GM23338 (cell line): ENCODE data around the gene CSPG5. TPM values are rescaled to one million over a fixed set of nuclear protein-coding genes. Genes with fewer than 3 reads are reported as not detected.

Experiments
- ATAC-seq: fragments of 200-7000 bp; cut with Tn5 transposase; 3 replicates; pipeline ENCODE4 v1.9.1; 2020
- DNase-seq: peaks from one replicate; pipeline ENCODE4 v3.0.0-alpha.2; 2015; ENCODE audit warnings: low spot score
- H2AFZ ChIP-seq: fragments of 200-600 bp; sonication (generic); 2 replicates; pipeline ENCODE4 v1.8.0; 2016; ENCODE audit warnings: antibody characterized with exemption, mild to moderate bottlenecking, moderate library complexity
- H3F3A ChIP-seq: fragments of 200-600 bp; sonication (generic); replicated peaks from 2 replicates; pipeline ENCODE4 v1.8.0; 2017; ENCODE audit warnings: antibody characterized with exemption, mixed run types, low read depth
- H3K27ac ChIP-seq: fragments of 200-600 bp; sonication (generic); 2 replicates; pipeline ENCODE4 v1.6.1; 2016; ENCODE audit warnings: low read depth
- H3K27me3 ChIP-seq: fragments of 200-600 bp; sonication (generic); 2 replicates; pipeline ENCODE4 v1.8.0; 2016; ENCODE audit warnings: mild to moderate bottlenecking, mixed run types, moderate library complexity; ENCODE audit not compliant: insufficient read depth
- H3K36me3 ChIP-seq: fragments of 200-600 bp; sonication (generic); 2 replicates; pipeline ENCODE4 v1.8.0; 2016; ENCODE audit warnings: mild to moderate bottlenecking; ENCODE audit not compliant: insufficient read depth
- H3K4me1 ChIP-seq: fragments of 200-600 bp; sonication (generic); 2 replicates; pipeline ENCODE4 v1.8.0; 2016; ENCODE audit warnings: mild to moderate bottlenecking, moderate library complexity; ENCODE audit not compliant: insufficient read depth
- H3K4me2 ChIP-seq: fragments of 200-600 bp; sonication (generic); 2 replicates; pipeline ENCODE4 v1.7.1; 2017; ENCODE audit warnings: mixed run types
- H3K4me3 ChIP-seq: fragments of 200-600 bp; sonication (generic); 2 replicates; pipeline ENCODE4 v1.6.1; 2016; ENCODE audit warnings: mixed run types
- H3K79me2 ChIP-seq: fragments of 200-600 bp; sonication (generic); replicated peaks from 2 replicates; pipeline ENCODE4 v1.8.0; 2017; ENCODE audit warnings: mild to moderate bottlenecking; ENCODE audit not compliant: insufficient read depth
- H3K9me2 ChIP-seq: fragments of 200-600 bp; sonication (generic); 2 replicates; pipeline ENCODE4 v1.8.0; 2017; ENCODE audit not compliant: insufficient read depth
- H4K20me1 ChIP-seq: fragments of 200-600 bp; sonication (generic); replicated peaks from 2 replicates; pipeline ENCODE4 v1.8.0; 2017; ENCODE audit warnings: mild to moderate bottlenecking; ENCODE audit not compliant: insufficient read depth
- H3K27ac Mint-ChIP-seq: 2 replicates; pipeline ENCODE4 v1.8.0; 2020; ENCODE audit warnings: inconsistent platforms, mild to moderate bottlenecking, moderate library complexity, mixed read lengths
- H3K27me3 Mint-ChIP-seq: 3 replicates; pipeline ENCODE4 v1.8.0; 2022; ENCODE audit warnings: low read depth, mild to moderate bottlenecking, moderate library complexity, mixed read lengths, inconsistent platforms; ENCODE audit not compliant: insufficient read depth, poor library complexity
- H3K36me3 Mint-ChIP-seq: 3 replicates; pipeline ENCODE4 v1.8.0; 2021; ENCODE audit warnings: low read depth, mild to moderate bottlenecking, inconsistent platforms, moderate library complexity, mixed read lengths
- H3K4me1 Mint-ChIP-seq: 3 replicates; pipeline ENCODE4 v1.8.0; 2020; ENCODE audit warnings: mild to moderate bottlenecking, inconsistent platforms, mixed read lengths
- H3K4me3 Mint-ChIP-seq: 3 replicates; pipeline ENCODE4 v1.8.0; 2021; ENCODE audit warnings: moderate library complexity, mild to moderate bottlenecking, inconsistent platforms, mixed read lengths
- H3K9me3 Mint-ChIP-seq: 3 replicates; pipeline ENCODE4 v1.8.0; 2020; ENCODE audit warnings: moderate library complexity, mild to moderate bottlenecking, inconsistent platforms, mixed read lengths
- CREB1 ChIP-seq: fragments of 250-450 bp; sonication (Bioruptor Pico); IDR thresholded peaks from 2 replicates; pipeline ENCODE4 v1.5.0; 2020; ENCODE audit warnings: low read depth, mild to moderate bottlenecking, moderate library complexity
- CTCF ChIP-seq, 2 experiments: fragments of 200-600 bp in 1 of 2; sonication (generic) in 1 of 2; conservative IDR thresholded peaks; 2 replicates each; pipeline versions ENCODE4 v1.5.1 to v1.6.1; 2016 to 2017; ENCODE audit warnings: antibody characterized with exemption in 2 of 2, low read depth in 2 of 2, mild to moderate bottlenecking in 2 of 2, moderate library complexity in 1 of 2
- ETS1 ChIP-seq: IDR thresholded peaks from 2 replicates; pipeline ENCODE4 v1.6.1; 2016; ENCODE audit warnings: antibody characterized with exemption
- EZH2 ChIP-seq: fragments of 200-600 bp; sonication (generic); IDR thresholded peaks from one replicate; pipeline ENCODE4 v1.8.0; 2017; ENCODE audit warnings: antibody characterized with exemption, mild to moderate bottlenecking, low read depth; ENCODE audit not compliant: unreplicated experiment
- EZH2phosphoT487 ChIP-seq: fragments of 200-600 bp; sonication (generic); IDR thresholded peaks from one replicate; pipeline ENCODE4 v1.8.1; 2018; ENCODE audit warnings: antibody characterized with exemption; ENCODE audit not compliant: unreplicated experiment
- JUNB ChIP-seq: IDR thresholded peaks from one replicate; pipeline ENCODE4 v1.6.1; 2016; ENCODE audit warnings: antibody characterized with exemption; ENCODE audit not compliant: unreplicated experiment
- NANOG ChIP-seq: IDR thresholded peaks from 2 replicates; pipeline ENCODE4 v1.6.1; 2016; ENCODE audit warnings: antibody characterized with exemption, borderline replicate concordance
- POLR2AphosphoS5 ChIP-seq: IDR thresholded peaks from 2 replicates; pipeline ENCODE4 v1.6.1; 2016; ENCODE audit warnings: antibody characterized with exemption, low read depth
- REST ChIP-seq: IDR thresholded peaks from one replicate; pipeline ENCODE4 v1.6.1; 2018; ENCODE audit warnings: antibody characterized with exemption; ENCODE audit not compliant: unreplicated experiment
- STAT1 ChIP-seq: IDR thresholded peaks from one replicate; pipeline ENCODE4 v1.6.1; 2016; ENCODE audit warnings: antibody characterized with exemption; ENCODE audit not compliant: unreplicated experiment
- ZNF114 ChIP-seq: fragments of 250-450 bp; sonication (Bioruptor Pico); IDR thresholded peaks from 2 replicates; pipeline ENCODE4 v1.5.0; 2020; ENCODE audit warnings: mild to moderate bottlenecking, moderate library complexity
- ZNF331 ChIP-seq: fragments of 250-450 bp; sonication (Bioruptor Pico); IDR thresholded peaks from 2 replicates; pipeline ENCODE4 v1.5.0; 2020; ENCODE audit warnings: low read depth, mild to moderate bottlenecking, moderate library complexity
- ZNF462 ChIP-seq: fragments of 250-450 bp; sonication (Bioruptor Pico); IDR thresholded peaks from 2 replicates; pipeline ENCODE4 v1.5.0; 2020; ENCODE audit warnings: mild to moderate bottlenecking, moderate library complexity
- polyA plus RNA-seq: library from polyadenylated mRNA; unstranded; fragments of >200 nt; fragmentation: Nextera tagmentation; extraction: Ambion mirVana; gene quantifications from 2 replicates; pipeline ENCODE4 v1.2.1, GENCODE V29; 2016
- total RNA-seq: library from RNA; depleted of rRNA; stranded (reverse); fragments of >200 nt; shearing (Covaris generic); gene quantifications from 2 replicates; pipeline ENCODE4 v1.2.3, GENCODE V29; 2014

CSPG5 gene
- total and polyA plus RNA-seq, 2 experiments from 2014 or later, result 0.86 to 4.3 TPM

GRCh38 chr3:47556351-47556750, 22.3 kb downstream of the CSPG5 start:
- Histone ChIP-seq H3F3A (no peaks in the 10 kb centered on the region; the same call in 1 of the 2 replicates), H3K4me1 (no peaks in the 10 kb centered on the region; the same call in 1 of the 2 replicates), H2AFZ (no peak overlapping the region), H3K27ac (no peak overlapping the region), H3K4me3 (no peak overlapping the region), H3K9me2 (no peaks in the 10 kb centered on the region), H3K4me2 (no peak overlapping the region), H3K36me3 (no peaks in the 10 kb centered on the region), H4K20me1 (no peaks in the 10 kb centered on the region), H3K79me2 (no peaks in the 10 kb centered on the region), H3K27me3 (no peaks in the 10 kb centered on the region)
- no peaks in the 10 kb centered on the region for H3K9me3 Mint-ChIP-seq
- H3K36me3 Mint-ChIP-seq, result no peaks in the 10 kb centered on the region
- no peak overlapping the region for H3K27ac Mint-ChIP-seq
- TF ChIP-seq EZH2phosphoT487, result no peak
- no peak for TF ChIP-seq CTCF (conservative IDR thresholded peaks at IDR 0.05; ENCODE audit: low read depth in 2 of 2)
- no peak for TF ChIP-seq STAT1
- TF ChIP-seq EZH2, result no peak
- TF ChIP-seq NANOG, result no peak
- no peak for TF ChIP-seq CREB1 (CRISPR knock-in tag)
- TF ChIP-seq ETS1, result no peak
- no peak for TF ChIP-seq JUNB
- no peak for TF ChIP-seq ZNF114 (CRISPR knock-in tag)
- TF ChIP-seq ZNF462 (CRISPR knock-in tag), result no peak
- no peak for TF ChIP-seq POLR2AphosphoS5
- TF ChIP-seq REST, result no peak
- no peak for TF ChIP-seq ZNF331 (CRISPR knock-in tag)
- no peak for ATAC-seq
- H3K4me1 Mint-ChIP-seq, result peaks cover 2% of the 10 kb centered on the region; the same call in 1 of the 3 replicates
- peaks cover 2% of the 10 kb centered on the region for H3K27me3 Mint-ChIP-seq
- no peak overlapping the region for H3K4me3 Mint-ChIP-seq
- DNase-seq, result no peak
